GM19328 (cell line): ENCODE results near the gene PATJ.
"Not testable (repeated sequence)": the region's sequence is repeated elsewhere in the genome, so short reads cannot be mapped to it uniquely, and the experiment has no call there.

ENCODE experiments used
- ATAC-seq: cut with Tn5 transposase; IDR thresholded peaks from one replicate; pipeline ENCODE4 v1.9.1; 2021; ENCODE audit warnings: mild to moderate bottlenecking, moderate library complexity; ENCODE audit not compliant: unreplicated experiment

PATJ gene

DNA sequence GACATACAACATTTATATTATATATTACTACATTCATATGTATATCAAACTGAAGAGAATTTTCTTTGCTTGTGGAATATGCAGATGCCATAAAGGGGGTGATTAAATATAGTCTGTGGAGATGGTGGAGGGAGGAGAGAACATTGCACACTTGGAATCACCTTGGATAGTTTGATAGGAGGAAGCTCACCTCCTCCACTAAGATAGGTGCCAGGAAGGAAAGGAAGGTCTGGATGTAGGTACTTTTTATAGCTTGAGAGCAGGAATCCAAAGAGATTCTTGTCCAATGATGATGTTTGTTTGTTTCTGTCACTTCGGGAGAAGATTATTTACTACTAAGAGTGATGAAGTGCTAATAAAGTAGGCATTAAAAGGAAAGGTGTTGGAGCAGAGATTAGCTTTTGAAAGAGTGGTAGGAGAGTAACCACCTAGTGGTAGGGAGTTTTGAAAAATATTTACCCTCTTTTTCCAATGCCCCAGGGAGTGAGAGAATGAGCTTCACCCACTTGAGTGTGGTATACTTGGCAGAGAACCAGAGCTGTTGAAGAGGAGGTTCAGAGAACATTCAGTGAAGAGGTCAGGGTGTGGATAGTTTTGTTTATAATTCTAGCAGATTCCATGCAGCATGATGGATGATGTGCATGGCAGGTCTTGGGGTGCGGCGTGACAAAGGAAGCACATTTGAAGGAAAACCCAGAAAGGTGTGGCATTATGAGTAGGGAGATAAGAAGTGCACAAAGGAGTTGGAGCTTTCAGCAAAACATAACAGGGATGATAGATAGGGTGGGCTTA lies 145.0 kb downstream of the PATJ start:
- ATAC-seq: no peak

GRCh38 chr1:61887931-61888564 lies 145.8 kb downstream of the PATJ start:
- no peak for ATAC-seq

DNA sequence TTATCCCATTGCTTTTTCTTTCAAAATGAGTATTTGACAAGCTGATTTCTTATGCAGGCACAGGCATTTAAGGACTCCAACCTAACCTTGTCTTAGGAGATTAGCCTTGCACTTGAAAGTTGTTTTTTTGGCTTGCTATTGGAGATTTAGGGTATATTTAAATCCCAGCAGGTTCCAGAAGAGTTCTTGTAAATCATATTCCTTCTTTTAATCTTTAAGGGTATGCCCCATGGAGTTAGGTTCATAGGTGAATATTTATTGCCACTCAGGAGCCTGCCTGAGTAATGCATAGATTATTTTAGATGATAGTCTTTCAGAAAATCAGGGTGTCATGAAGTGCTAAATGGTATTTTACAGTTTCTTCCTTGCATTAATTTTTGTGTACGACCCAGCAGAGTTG lies 146.5 kb downstream of the PATJ start:
- ATAC-seq: no peak

DNA sequence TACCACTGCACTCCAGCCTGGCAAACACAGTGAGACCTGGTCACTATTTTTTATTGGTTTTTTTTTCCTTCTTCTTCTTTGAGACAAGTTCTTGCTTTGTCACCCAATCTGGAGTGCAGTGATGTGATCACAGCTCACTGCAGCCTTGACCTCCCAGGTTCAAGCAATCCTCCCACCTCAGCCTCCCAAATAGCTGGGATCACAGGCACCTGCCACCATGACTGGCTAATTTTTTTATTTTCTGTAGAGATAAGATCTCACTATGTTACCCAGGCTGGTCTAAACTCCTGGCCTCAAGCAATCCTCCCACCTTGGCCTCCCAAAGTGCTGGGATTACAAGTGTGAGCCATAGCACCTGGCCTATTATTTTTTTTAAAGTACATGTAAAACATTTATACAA lies 148.2 kb downstream of the PATJ start:
- ATAC-seq: not testable (repeated sequence)

- ATAC-seq: no peak
These were observed 150.7 kb downstream of the PATJ start for GRCh38 chr1:61892977-61893376.

DNA sequence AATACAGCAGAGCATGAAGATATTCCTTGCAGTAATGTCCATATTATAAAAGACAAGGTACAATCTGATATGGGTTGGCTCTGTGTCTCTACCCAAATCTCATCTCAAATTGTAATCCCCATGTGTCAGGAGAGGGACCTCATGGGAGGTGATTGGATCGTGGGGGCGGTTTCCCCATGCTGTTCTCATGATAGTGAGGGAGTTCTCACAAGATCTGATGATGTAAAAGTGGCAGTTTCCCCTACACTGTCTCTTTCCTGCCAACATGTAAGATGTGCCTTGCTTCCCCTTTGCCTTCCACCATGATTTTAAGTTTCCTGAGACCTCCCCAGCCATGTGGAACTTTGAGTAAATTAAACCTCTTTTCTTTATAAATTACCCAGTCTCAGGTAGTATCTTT lies 152.0 kb downstream of the PATJ start:
- ATAC-seq: not testable (repeated sequence)

GRCh38 chr1:61895175-61895574 lies 152.9 kb downstream of the PATJ start:
- no peak for ATAC-seq

DNA sequence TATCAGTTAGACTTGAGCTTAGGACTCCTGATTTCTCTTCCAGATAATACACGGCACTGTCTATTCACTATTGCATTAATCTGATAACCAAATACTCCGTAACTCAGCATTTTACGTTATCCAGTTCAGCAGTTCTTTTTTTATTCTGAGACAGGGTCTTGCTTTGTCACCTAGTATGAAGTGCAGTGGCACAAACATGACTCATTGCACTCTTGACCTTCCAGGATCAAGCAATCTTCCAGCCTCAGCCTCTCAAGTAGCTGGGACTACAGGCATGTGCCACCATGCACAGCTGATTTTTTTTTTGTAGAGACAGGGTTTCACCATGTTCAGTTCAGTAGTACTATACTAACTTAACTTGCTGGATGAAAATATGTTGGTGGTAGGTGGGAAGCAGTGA lies 156.4 kb downstream of the PATJ start:
- ATAC-seq: no peak

GRCh38 chr1:61904354-61904753 lies 162.1 kb downstream of the PATJ start:
- no peak for ATAC-seq

DNA sequence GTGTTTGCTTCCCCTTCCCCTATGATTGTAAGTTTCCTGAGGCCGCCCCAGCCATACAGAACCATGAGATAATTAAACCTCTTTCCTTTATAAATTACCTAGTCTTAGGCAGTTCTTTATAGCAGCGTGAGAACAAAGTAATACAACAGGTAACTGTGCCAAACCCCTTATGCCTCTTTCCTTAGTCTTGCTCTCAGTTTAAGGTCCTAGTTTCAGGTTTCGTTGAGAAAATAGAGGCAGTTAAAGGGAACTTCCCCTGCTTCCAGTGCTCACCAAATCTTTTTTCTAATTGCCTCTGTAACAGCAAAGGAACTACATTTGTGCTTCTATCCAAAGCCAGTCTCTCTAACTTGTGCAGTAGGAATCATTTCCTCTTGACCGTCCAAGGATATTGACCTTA lies 164.8 kb downstream of the PATJ start:
- ATAC-seq: no peak

DNA sequence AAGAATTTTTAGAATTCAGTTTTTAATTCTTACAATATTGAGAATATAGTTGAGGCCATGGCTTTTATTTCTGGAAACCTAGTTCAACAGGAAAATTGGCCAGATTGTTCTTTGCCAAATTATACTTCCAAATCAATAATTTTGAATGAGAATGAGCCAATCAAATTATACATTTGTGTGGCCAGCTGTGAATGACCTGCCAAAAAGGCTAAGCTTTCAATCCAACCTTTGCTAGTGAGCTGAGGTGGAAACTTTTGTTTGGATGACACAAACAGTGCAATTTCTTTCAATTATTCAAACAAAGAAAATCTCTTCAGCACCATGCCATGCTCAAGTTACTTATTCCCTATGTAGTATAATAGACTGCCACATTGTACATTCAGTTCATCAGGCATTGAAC lies 167.8 kb downstream of the PATJ start:
- ATAC-seq: no peak

- no peak for ATAC-seq
These were observed 172.7 kb downstream of the PATJ start for GRCh38 chr1:61914823-61915482.

DNA sequence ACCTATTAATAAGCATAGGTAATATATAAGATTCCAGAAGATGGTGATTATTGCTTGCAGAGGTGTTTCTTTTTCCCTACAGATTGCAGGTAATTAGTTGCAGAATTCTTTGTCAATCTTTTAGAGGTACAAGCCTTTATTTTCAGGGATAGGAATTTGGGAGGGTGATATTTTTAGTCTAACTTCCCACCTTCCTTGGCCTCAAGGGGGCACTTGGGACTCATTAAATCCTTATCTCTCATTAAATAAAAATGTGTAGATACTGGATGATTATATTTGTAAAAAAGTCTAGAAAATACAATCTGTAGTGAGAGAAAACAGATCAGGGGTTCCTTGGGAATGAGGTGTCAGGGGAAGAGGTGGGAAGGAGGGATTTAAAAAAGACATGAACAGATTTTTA lies 179.2 kb downstream of the PATJ start:
- ATAC-seq: no peak

GRCh38 chr1:61922950-61923480 lies 180.7 kb downstream of the PATJ start:
- ATAC-seq: no peak

GRCh38 chr1:61925591-61926298 lies 183.5 kb downstream of the PATJ start:
- no peak for ATAC-seq

GRCh38 chr1:61926597-61926996 lies 184.3 kb downstream of the PATJ start:
- ATAC-seq: no peak

DNA sequence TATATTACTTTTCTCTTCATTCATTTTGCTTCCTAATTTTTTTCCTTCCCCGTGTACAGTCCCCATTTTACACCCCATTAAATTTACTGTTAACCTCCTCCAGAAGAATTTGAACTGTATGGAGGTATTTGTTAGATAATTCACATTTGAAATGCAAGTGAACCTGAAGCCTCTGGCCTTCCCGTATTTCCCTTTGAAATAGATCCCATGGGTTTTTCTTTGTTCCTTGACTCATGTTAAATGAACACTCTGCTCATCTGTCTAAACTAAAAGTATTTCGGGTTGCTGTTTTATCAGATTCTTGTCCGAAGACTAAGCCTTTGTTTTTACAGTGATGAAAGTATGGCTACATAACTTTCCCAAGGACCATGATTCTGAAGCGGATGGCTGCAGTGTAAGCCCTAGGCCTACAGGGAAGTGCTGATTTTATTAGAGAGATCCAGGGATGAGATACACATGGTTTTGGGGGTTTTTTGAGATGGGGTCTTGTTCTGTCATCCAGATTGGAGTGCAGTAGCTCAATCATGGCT lies 187.9 kb downstream of the PATJ start:
- no peak for ATAC-seq

DNA sequence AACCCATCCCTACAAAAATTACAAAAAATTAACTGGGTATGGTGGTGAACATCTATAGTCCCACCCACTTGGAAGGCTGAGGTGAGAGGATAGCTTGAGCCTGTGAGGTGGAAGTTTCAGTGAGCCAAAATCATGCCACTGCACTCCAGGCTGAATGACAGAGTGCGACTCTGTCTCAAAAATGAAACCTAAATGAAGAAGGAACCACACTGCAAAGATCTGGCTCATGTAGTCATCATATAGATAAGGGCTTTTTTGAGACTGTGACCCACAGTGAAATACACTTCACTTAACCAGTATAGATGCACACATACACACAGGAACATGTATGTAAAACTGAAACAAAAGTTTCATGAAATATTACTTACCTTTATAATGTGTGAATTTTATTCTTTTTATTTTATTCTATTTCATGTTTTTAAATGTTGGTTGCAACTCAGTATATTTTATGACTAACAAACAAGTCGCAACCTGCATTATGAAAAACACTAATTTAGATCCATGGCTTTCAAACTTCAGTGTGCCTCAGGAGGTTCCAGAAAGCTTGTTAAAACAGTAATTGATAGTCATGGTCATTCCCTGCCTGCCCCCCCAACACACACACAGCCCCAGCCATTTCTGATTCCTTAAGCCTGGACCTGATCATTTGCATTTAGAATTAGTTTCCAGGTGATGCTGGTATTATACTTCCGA lies 189.5 kb downstream of the PATJ start:
- no peak for ATAC-seq

DNA sequence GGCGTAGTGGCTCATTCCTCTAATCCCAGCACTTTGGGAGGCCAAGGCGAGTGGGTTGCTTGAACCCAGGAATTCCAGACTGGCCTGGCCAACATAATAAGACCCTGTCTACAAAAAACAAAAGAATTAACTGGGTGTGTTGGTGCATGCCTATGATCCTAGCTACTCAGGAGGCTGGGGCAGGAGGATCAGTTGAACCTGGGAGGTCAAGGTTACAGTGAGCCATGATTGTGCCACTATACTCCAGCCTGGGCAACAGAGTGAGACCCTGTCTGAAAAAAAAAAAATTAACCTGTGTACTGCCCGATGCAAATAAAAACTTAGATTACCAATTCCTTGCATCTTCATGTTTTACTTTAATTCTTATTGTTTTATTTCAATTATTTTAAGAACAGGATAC lies 193.2 kb downstream of the PATJ start:
- no peak for ATAC-seq

GRCh38 chr1:61936839-61937238 lies 194.6 kb downstream of the PATJ start:
- ATAC-seq: no peak
